ENCODE results near the gene SRSF5.

The SRSF5 gene

DNA sequence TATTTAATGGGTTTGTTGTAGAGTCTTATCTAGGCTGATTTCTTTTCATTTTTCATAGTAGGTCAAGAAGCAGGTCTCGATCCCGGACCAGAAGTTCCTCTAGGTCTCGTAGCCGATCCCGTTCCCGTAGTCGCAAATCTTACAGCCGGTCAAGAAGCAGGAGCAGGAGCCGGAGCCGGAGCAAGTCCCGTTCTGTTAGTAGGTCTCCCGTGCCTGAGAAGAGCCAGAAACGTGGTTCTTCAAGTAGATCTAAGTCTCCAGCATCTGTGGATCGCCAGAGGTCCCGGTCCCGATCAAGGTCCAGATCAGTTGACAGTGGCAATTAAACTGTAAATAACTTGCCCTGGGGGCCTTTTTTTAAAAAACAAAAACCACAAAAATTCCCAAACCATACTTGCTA is 4.2 kb downstream of the SRSF5 start:
- no peak for DNase-seq

DNA sequence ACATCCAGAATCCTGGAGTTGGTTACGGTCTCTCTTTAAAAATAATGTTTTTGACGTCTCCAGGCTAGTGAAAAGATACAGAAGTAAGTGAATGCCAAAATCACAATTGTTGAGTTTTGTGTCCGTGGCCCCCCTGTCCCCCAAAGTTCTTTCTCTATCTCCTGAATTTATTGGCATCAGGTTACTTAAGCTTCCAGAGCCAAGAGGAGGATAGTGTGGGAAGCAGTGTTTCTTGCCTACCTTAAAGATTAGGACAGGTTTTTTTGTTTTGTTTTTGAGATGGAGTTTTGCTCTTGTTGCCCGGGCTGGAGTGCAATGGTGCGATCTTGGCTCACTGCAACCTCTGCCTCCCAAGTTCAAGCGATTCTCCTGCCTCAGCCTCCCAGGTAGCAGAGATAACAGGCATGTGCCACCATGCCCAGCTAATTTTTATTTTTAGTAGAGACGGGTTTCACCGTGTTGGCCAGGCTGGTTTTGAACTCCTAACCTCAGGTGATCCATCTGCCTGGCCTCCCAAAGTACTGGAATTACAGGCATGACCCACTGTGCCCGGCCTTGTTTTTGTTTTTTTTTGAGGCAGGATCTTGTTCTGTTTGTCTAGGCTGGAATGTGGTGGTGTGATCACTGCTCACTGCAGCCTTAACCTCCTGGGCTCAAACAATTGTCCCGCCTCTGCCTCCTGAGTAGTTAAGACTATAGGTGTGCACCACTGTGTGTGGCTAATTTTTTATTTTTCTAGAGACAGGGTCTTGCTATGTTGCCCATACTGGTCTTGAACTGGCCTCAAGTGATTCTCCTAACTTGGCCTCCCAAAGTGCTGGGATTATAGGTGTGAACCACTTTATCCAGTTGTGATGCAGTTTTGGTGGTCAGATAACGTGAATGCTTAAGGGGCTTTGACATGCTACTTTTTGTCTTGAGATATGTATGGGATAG is 5.4 kb downstream of the SRSF5 start:
- DNase-seq, result no peak

DNA sequence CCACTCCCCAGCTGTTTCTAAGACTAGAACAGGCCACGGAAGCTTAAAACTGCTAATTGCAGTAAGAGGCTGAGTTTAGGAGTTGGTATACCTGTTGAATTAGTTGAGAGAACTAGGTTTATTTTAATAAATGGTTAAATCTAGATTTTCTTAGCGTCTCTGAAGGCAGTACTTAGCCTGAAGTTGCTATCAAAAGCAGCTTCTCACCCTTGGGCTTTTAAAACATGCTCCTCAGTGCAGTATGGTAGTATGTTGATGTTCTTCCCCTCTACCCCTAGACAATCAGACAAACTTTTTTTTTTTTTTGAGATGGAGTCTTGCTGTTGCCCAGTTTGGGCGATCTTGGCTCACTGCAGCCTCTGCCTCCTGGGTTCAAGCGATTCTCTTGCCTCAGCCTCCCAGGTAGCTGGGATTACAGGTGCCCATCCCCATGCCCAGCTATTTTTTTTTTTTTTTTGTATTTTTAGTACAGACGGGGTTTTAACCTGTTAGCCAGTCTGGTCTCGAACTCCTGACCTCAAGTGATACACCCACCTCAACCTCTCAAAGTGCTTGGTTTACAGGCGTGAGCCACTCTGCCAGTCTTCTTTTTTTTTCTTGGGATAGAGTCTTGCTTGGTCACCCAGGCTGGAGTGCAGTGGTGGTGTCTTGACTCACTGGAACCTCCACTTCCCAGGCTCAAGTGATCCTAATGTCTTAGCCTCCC is 6.8 kb downstream of the SRSF5 start:
- DNase-seq, result no peak

DNA sequence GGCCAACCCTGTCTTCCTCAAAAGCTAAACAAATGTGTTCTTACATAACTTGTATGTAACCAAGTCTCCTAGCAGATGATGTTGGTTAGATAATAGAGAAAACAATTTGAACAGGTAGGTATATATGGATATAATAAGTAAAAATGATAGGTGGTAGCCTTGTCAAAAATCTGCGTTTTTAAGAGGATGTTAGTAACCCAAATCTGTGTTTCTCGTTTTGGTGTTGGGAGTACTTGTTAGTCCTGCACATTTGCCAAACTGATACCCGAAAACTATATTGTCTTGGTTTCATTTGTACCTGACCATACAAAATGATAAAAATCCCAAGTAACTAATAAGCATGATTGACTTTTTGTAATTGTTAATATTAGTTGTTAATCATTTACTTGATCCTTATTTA is 8.1 kb downstream of the SRSF5 start:
- DNase-seq, result no peak

DNA sequence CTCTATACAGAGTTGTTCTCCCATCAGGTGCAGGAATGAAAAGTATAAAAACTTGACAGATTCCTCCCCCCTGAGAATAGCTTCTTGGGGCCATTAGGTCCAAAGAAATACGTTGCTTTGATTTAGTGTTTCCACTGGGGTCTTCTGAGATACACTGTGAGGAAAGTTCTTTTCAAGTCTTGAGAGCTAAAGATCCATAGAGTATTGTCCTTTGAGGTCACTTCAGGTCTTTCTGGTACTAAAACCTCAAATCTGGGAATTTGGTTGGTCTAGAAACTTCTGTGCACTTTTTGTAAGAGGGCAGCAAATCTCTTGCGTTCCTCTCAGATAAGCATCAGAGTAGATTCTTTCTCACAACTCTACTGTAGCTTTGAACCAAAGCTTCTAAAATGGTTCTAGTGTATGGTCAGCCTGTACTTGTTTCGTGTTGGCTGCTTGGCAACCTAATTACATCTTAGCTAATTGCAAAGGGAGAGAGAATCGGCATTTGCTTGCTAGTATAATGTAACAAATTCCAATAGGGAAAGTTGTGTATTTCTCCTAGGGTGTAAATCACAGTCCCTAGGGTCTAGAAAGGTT is 10.0 kb downstream of the SRSF5 start:
- DNase-seq, result no peak

DNA sequence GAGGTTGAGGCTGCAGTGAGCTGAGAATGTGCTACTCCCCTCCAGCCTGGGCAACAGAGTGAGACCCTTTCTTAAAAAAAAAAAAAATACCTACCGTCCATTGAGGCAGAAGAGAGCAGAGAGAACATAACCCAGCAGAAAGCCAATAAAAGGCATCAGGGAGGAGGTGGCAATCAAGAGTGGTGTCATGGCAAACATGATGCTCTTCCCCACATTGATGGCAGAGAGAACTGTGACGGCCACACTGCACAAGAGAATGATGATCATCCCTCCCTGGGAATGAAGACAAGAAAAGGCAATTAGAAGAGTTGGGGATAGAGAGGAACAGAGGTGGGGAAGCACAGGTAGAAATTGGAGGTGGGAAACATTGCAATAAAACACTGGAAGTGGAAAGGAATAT is 12.1 kb downstream of the SRSF5 start:
- DNase-seq, result no peak

DNA sequence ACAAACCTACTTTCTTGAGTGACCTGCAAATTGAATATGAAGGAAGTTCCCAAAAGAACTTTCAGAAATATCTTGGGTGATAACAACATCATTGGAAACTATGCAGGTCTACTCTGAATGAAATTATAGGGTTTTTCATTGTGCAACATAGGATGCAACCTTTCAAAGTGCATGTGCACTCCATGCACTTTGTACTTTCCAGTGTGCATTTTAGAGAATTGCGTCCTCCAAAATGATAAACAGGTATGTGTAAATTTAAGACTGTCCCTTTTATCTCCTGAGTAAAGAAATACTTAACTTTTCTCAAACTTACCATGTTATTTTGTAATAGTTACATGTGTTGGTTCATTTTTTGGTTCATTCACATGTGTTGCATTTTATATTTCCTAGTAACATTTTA is 13.2 kb downstream of the SRSF5 start:
- no peak for DNase-seq

DNA sequence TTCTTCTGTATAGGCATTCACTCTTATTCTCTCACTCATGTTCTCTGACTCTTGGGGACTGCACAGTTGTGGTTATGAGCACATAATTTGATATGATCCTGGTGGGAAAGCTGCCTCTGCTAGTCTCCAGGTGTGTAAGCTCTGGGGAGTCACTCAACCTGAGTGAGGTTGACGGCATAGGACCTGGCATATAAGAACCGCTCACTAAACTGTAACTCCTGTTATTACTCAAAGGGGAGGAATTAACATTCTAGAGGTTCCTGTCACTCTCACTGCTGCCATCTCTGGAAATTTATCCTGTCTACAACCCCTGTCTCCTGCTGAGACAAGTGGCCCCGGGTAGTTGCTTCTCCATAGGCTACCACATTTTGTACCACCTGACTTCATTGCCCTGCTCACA is 14.0 kb downstream of the SRSF5 start:
- DNase-seq, result no peak

DNA sequence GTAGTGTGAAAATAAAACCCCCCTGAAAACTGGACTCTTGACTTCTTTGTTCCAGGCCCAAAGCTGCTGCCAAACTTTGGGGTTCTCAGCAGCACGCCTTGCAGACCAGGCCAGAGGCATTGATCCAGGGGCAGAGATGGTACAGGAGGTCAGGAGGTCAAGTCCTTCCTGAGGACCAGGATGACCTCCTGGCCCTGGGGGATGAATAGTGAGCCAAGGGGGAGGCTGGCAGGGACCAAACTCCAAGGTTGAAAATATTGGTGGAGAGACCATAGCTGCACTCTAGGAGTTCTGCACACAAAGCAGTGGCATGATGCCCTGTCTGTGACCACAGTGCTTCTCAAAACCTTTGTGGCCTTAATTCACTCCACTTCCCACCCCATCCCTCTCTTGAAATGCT is 18.0 kb downstream of the SRSF5 start:
- no peak for DNase-seq

DNA sequence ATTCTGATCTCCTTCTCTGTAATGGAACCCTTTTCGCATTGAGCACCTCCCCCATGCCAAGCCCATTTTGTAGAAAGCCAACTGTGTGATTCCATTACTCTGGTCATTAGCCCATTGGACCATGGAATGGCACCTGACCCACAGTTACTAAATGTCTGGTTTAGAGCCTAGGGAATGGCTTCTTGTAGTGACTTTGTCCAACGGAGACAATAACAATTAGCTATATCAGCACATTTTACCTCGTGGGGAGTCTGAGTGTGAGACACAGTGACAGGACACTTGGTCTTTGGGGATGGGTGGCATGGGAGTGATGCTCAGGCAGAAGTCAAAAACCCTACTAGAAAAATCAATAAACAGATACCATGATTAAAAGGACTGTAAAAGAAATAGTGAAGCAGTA is 19.7 kb downstream of the SRSF5 start:
- DNase-seq, result no peak

DNA sequence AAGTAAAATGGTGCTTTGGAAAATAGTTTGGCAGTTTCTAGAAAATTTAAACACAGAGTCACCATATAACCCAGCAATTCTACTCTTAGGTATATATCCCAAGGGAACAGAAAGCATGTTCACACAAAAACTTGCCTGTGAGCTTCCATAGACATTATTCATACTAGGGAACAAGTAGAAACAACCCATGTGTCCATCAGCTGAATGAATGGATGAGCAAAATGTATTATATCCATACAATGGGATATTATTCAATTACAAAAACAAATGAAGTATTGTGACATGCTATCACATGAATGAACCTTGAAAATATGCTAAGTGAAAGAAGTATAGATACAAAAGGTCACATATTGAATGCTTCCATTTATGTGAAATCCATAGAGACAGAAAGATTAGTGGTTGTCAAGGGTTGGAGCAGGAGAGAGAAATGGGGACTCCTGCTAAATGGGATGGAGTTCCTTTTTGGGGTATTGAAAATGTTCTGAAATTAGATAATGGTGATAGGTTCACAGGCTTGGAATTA is 22.2 kb downstream of the SRSF5 start:
- DNase-seq, result no peak

DNA sequence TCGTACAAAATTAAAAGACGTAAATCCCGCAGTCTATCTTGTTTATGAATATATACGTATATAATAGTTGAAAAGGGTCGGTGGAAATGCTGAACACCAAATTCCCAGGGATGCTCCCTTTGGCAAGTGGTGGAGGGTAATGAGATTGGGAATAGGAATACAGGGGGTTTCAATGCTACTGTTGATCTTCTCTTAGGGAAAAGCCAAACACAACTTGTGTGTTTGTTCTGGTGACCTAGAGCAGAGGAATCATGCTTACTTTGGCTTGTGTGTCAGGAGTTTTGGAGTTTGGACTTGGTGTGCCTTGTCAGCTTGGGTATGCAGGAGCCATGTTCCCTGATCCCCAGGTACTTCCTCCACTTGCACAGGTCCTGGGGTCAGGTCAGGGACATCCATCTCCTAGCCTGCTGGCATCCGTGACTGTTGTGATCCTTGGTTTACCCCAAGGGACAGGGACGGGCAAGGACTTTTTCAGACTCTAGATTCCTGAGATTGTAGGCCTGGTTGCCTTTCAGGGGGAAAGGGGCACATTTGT is 26.0 kb downstream of the SRSF5 start:
- no peak for DNase-seq

DNA sequence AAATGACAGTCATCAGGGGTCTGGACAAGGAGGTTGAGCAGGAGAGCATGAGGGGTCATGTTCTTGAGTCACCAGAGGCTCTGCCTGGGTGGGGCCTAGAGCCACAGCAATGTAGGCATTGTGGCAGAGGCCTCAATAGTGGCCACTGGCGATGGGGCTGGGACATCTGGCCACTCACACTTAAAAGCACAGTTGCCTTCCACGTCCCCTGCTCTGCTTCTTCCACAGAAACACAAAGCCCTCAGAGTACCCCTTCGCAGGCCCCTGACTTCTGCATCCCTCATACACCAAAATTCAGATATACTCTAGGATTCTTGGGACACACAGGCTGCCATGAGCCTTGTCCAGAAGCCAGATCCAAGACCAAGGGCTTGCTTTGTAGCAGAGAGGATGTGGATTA is 27.8 kb downstream of the SRSF5 start:
- no peak for DNase-seq

DNA sequence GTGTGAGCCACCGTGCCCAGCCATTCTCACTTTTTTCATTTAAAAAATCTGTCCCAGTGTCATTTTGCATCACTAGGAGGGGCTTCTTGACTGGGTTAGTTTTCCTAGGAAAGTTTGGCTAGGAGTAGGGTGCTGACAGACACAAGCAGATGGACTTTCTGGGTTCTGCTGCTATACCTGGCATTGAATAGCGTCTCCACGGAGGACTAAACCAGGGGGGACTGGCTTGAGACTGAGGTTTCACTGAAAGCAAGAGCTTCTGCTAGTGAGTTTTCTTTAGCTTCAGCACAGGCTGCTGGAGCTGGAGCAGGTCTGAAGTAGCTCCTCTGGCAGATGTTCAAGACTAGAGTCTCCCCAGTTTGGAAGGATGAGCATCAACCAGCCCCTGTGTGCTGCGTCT is 28.7 kb downstream of the SRSF5 start:
- DNase-seq, result no peak

DNA sequence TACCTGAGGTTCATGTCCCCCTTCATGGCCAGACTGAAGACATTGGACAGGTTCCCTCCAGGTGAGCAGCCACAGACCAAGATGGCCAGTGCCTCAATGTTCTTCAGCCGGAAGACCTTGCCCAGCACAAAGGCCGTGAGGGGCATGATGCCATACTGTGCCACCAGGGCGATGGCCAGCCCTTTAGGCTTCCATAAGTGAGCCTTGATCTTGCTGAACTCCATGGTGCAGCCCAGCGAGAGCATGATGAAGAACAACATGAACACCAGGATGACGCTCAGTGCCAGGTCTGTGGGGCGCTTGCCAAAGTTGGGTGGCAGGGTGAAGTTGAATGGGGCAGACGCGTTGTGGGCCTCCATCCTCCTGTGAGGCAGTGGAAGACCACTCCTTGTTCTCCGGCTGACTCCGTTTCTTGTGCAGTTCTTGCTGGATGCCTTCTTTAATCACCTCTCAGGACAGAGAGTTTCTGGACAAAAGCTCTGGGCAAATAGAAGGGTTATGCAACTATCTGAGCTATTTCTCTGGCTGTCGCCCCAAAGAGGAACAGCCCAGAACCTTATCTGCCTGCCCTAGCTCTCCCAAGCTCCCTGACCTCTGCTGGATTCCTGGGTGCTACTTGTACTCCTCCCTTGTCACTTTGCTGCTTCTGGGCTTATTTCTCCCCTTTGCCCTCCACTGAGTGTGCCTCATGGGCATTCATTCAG is 30.0 kb downstream of the SRSF5 start, which contains the start of gene SLC10A1:
Gene SLC10A1, minus strand, starts transcription at position 445 of the 704 bp plus-strand sequence. Its CDS starts 86 bp downstream, at position 359.
- no peak for DNase-seq

DNA sequence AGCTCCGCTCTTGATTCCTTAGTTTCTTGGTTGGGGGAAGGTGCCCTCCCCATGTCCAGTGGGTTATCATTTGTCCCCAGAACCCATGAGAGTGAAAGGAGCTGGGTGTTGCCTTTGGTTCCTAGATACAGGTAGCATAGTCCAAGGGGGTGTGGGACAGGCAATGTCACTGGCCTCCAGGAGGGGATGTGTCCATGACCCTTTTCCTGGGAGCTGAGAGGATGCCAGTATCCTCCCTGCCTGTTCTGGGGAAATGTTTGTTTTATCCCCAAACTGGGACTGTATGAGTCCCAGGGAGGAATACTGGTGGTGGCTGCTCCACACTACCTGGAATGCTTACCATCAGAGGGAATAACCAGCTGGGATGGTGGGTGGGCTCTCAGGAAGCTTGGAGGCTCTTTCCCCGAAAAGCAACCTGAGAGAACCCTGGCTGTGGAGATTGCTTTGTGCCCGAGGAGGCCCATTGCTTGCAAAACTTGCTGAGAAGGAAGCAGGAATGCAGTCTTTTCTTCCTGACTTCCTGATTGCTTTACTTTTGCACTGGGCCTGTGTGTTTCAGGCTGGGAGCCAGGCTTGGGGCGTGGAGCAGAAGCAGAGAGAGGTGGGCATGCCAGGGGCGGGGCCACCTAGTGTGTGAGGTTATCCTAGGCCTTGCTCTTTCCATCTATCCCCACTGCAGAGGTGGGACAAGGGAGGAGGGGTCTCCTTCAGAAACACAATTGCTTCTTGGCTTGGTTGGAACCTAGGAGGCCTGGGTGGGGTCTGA is 30.8 kb downstream of the SRSF5 start:
- no peak for DNase-seq

DNA sequence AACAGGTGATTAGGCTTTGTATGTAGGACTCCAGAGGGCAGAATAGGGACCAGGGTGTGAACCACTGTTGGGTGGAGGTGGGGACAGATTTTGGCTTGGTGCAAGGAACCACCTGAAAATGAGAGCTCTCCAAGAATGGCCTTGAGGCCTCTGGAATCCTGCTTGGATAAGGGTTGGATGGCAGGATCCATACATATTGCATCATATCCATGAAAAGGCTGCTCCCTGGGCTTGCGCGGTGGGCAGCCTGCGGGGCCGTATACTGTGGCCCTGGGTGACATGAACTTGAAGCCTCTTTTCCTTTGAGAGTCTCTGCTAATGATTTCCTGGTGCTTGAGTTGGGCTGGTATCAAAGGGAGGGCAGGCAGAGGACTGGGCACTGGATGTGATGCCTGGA is 31.4 kb downstream of the SRSF5 start:
- DNase-seq, result no peak

DNA sequence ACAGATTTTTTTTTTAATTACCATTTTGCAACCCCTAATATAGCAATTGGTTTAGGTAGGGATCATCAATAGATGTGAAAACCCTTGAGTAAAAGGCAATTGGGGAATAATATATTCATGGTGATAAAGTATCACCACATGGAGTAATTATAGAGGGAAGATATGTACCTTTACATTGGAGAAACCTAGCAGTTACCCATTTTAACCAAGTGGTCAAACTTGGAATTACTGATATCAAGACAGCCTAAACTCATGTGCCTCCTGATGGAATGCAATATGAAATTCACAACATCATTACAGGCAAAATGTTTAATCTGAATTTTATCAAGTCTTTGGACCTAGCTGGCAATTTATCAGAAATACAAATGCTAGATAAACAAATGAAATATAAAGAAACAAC is 36.8 kb downstream of the SRSF5 start:
- no peak for DNase-seq

DNA sequence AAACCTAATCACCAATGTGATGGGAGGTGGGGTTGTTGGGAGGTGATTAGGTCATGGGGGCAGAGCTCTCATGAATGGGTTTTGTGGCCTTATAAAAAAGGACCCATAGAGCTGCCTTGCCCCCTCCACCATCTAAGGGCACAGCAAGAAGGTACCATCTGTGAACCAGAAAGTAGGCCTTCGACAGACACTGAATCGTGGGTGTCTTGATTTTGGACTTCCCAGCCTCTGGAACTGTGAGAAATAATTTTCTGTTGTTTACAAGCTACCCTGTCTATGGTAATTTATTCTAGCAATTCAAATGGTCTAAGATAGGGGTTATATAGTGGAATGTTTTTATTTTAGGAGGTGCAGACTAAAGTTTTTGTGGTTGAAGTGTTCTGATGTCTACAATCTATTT is 38.0 kb downstream of the SRSF5 start:
- DNase-seq, result no peak

DNA sequence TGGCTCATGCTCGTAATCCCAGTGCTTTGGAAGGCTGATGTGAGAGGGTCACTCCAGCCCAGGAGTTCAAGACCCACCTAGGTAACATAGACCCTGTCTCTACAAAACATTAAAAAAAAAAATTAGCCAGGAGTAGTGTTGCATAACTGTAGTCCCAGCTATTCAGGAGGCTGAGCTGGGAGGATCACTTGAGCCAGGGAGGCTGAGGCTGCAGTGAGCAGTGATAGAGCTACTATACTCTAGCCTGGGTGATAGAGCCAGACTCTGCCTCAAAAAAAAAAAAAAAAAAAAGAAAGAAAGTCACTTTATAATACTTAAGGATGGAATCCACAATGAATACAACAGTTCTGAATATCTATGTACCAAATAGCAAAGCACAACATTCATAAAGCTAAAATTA is 40.2 kb downstream of the SRSF5 start:
- DNase-seq, result no peak

DNA sequence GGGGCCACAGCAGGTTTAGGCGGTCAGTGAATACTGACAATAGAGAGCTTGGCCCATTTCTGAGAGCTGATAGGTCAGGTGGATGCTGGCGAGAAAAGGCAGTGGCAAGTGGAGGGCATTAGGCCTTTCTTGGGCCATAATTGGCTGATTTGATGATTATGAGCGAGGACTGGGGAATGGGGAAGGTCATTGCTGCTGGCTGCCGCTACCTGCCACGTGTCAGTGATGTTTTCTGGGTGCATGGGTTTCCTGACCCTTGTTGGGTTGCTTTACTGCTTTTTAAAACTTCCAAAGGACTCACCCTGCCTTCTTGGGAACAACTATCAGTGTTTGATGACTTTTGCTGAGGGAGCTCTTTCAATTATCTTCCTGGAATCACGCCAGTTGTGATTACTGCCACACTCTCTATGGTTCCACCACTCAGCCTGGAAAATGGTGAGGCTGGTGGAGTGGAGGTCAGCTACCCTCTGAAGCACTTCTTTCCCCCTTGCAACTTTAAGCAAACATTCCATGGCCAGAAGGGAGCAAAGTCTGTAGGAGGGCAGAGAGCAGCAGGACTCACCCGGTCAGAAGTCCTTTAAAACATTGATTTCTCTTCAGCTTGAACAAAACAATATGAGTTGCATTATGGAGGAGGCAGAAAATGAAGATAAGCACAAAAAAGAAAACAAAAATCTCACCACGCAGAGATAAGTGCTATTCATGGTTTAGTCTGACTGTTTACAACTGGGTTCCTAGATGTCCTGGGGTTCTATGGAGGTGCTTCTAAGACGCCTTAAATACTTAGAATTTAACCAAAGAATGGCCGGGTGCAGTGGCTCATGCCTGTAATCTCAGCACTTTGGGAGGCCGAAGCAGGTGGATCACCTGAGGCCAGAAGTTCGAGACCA is 42.2 kb downstream of the SRSF5 start:
- no peak for DNase-seq

Data from T-helper 2 cell (primary cell).